ENCODE measurements around the gene TBC1D22A. TPM values are rescaled to one million over a fixed set of nuclear protein-coding genes. Genes with fewer than 3 reads are reported as not detected.

Gene TBC1D22A
- total RNA-seq, 6 experiments from 2014 or later: 10.9 to 18.1 (median 14.0) TPM

DNA sequence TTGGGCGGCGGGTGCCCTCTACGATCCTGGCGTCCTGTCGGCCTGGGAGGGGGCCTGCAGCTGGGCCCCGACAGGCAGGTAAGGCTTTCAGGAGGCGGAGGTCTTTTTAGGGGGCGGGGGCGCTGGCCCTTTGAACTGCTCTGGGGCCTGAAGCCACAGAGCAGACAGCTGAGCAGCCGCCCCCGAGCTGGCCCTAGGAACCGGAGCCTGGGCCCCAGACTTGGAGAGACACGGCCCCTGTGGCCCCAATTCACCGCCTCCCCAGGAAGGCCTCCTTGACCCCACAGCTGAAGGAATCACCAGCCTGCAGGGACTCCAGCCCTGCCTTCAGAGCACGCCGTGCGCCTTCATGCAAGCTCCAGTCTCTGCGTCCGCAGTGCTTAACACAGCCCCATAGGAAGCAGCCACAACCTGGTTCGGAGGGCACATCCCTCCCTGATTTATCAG is 23.8 kb upstream of the TBC1D22A start:
- H3K4me1 ChIP-seq: peaks cover 0 to 64% (median 32%) of the 10 kb centered on the region in 4 donors
- ATAC-seq: no peak
- TF ChIP-seq CTCF (IDR thresholded peaks at IDR 0.05): no peak
- TF ChIP-seq POLR2A (IDR thresholded peaks at IDR 0.05): no peak
- no peaks in the 10 kb centered on the region for H3K9me3 ChIP-seq
- intact Hi-C loops (cut with DNase I): no loop called here
- no peaks in the 10 kb centered on the region for H3K27me3 ChIP-seq
- H3K27ac ChIP-seq: peak overlapping the region; percentile 62 to 87 (median 84)
- 7% methylated on average over 3 of the region's 20 CpGs for WGBS (ENCODE audit: insufficient coverage, low coverage, low lambda C conversion rate, missing lambda C conversion rate)
- DNase-seq: peak in 1 of 3 donors; percentile 38
- peak overlapping the region; percentile 66 to 86 (median 82) for H3K4me3 ChIP-seq
- peaks cover 0 to under 1% (median 0%) of the 10 kb centered on the region in 4 donors for H3K36me3 ChIP-seq

DNA sequence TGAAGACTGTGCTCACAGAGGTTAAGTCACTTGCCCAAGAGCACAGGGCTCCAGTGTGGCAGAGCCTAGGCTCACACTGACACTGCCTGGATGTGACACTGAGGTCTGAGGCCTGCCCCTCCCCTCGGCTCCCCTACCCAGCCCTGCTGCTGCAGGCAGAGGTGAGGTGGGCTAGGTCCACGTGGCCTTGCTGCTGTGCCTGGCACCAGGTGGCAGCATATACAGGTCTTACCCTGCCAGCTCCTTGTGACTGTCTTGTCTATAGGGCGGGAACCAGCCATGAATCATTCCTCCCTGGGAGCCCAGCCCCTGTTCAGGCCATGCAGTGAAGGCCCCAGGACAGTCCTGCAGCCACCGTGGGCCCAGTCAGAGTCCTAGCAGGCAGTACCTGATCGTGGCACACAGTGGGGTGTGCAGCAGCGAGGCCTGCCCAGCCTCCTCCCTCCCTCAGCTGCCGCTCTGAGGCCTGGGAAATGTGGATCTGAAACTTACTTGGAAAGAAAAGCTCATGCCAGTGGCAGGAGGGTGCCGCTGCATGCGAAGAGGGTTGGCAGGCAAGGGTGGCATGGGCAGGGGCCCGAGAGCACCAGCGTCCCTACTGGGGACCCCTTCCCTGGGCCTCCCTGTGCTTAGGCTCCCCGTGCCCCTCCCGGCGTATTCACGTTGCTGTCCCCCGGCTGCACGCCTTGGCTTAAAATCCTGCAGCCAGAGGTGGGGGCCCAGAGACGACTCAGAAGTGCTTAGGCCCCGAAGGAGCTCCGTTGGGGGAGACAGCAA is 23.2 kb upstream of the TBC1D22A start:
- peak overlapping the region; percentile 66 to 86 (median 82) for H3K4me3 ChIP-seq
- WGBS (ENCODE audit: insufficient coverage, low coverage, low lambda C conversion rate, missing lambda C conversion rate): 46% methylated on average over 6 of the region's 20 CpGs
- ATAC-seq (peak in 3 of 4 donors; percentile 1 to 44 (median 20)), DNase-seq (no peak)
- H3K27me3 ChIP-seq: no peaks in the 10 kb centered on the region
- no peaks in the 10 kb centered on the region for H3K36me3 ChIP-seq
- intact Hi-C loops (cut with DNase I): no loop called here
- H3K9me3 ChIP-seq: no peaks in the 10 kb centered on the region
- peaks cover 0 to 62% (median 30%) of the 10 kb centered on the region in 4 donors for H3K4me1 ChIP-seq
- TF ChIP-seq CTCF (IDR thresholded peaks at IDR 0.05) (peak in 1 of 4 donors; percentile 45), POLR2A (IDR thresholded peaks at IDR 0.05) (no peak)
- peak overlapping the region in 2 of 3 donors; percentile 84 to 87 for H3K27ac ChIP-seq

- H3K9me3 ChIP-seq: no peaks in the 10 kb centered on the region
- no peaks in the 10 kb centered on the region for H3K27me3 ChIP-seq
- intact Hi-C loops (cut with DNase I): no loop called here
- peak overlapping the region in 2 of 3 donors; percentile 7 to 30 for H3K27ac ChIP-seq
- DNase-seq (peak; percentile 89 to 97 (median 97)), ATAC-seq (peak; percentile 74 to 86 (median 80))
- H3K4me3 ChIP-seq: no peak overlapping the region
- TF ChIP-seq POLR2A (IDR thresholded peaks at IDR 0.05): peak; percentile 36
- TF ChIP-seq CTCF (IDR thresholded peaks at IDR 0.05): no peak
- 40% methylated on average over 5 of the region's 14 CpGs for WGBS (ENCODE audit: insufficient coverage, low coverage, low lambda C conversion rate, missing lambda C conversion rate)
- H3K4me1 ChIP-seq: peaks cover 0 to 51% (median 23%) of the 10 kb centered on the region in 4 donors
- no peaks in the 10 kb centered on the region for H3K36me3 ChIP-seq
Observed at GRCh38 chr22:46740910-46741780, 21.3 kb upstream of the TBC1D22A start.

DNA sequence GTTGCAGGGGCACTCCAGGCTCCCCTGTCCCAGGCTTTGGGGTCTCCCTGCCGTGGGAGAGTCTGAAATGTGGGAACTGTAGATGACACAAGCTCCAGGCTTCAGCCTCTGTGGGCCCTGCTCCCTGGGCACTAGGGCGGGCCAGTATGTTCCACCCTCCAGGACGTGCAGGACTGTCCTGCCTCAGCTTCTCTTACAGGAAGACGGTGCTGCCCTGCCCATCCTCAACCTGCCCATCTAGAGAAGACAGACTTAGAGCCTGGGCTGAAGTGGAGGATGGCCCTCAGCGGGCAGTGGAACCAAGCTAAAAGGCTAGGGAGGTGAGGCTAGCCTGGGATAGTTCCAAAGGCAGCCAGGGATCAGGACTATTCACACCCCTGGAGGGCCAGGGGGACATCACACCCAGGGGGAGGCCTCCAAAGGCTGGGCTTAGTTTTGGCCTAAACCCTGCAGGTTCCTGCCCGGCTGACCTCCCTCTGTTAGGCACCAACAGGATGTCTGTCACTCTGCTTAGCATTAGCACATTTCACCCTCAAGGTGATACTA is 20.4 kb upstream of the TBC1D22A start:
- ATAC-seq: no peak

More for the DNA sequence above, 20.4 kb upstream of the TBC1D22A start:
- intact Hi-C loops (cut with DNase I): no loop called here
- Histone ChIP-seq H3K4me3 (no peak overlapping the region), H3K9me3 (no peaks in the 10 kb centered on the region), H3K4me1 (peaks cover 0 to 43% (median 18%) of the 10 kb centered on the region in 4 donors), H3K27ac (no peak overlapping the region), H3K27me3 (no peaks in the 10 kb centered on the region), H3K36me3 (no peaks in the 10 kb centered on the region)
- WGBS (ENCODE audit: insufficient coverage, low coverage, low lambda C conversion rate, missing lambda C conversion rate): no CpG with 5 or more reads among the region's 6 CpGs
- no peak for DNase-seq
- TF ChIP-seq POLR2A (IDR thresholded peaks at IDR 0.05) (no peak), CTCF (IDR thresholded peaks at IDR 0.05) (no peak)

All from right lobe of liver (tissue), 6 donors.